GM12891 (cell line): Measurements from ENCODE around the gene R3HDM2.
"Not testable (repeated sequence)": the region's sequence is repeated elsewhere in the genome, so short reads cannot be mapped to it uniquely, and the experiment has no call there.

Experiments used
- DNase-seq: peaks from one replicate; pipeline ENCODE4 v3.0.0; 2011; ENCODE audit warnings: low spot score; ENCODE audit not compliant: insufficient read length
- FAIRE-seq: peaks from 2 replicates; lab custom pipeline; 2011; peaks lifted over from hg19 to GRCh38; lab: Jason Lieb, UNC
- PAX5 ChIP-seq: IDR thresholded peaks from 2 replicates; pipeline ENCODE4 v1.6.1; 2011; ENCODE audit warnings: low read length, moderate library complexity, mild to moderate bottlenecking; ENCODE audit not compliant: insufficient read depth, severe bottlenecking
- POLR2A ChIP-seq: IDR thresholded peaks from 2 replicates; pipeline ENCODE4 v1.6.1; 2011; ENCODE audit warnings: low read depth, low read length, control low read depth
- POLR2AphosphoS5 ChIP-seq: IDR thresholded peaks from 2 replicates; pipeline ENCODE4 v1.6.1; 2011; ENCODE audit warnings: low read depth, low read length, control low read depth
- POU2F2 ChIP-seq: IDR thresholded peaks from 2 replicates; pipeline ENCODE4 v1.6.1; 2011; ENCODE audit warnings: low read depth, mild to moderate bottlenecking, control low read depth, low read length, moderate library complexity
- SPI1 ChIP-seq: IDR thresholded peaks from 2 replicates; pipeline ENCODE4 v1.6.1; 2011; ENCODE audit warnings: low read depth, low read length, control low read depth
- TAF1 ChIP-seq: IDR thresholded peaks from 2 replicates; pipeline ENCODE4 v1.6.1; 2011; ENCODE audit warnings: low read depth, low read length, control low read depth

R3HDM2 gene

GRCh38 chr12:57300961-57301584 is 129.8 kb downstream of the R3HDM2 start:
- DNase-seq (no peak), FAIRE-seq (no peak)
- TF ChIP-seq PAX5: no peak
- TF ChIP-seq SPI1: no peak
- no peak for TF ChIP-seq TAF1
- TF ChIP-seq POLR2AphosphoS5: no peak
- no peak for TF ChIP-seq POU2F2
- no peak for TF ChIP-seq POLR2A

GRCh38 chr12:57299514-57300016 is 131.3 kb downstream of the R3HDM2 start:
- FAIRE-seq (no peak), DNase-seq (no peak)
- no peak for TF ChIP-seq SPI1
- no peak for TF ChIP-seq PAX5
- TF ChIP-seq POLR2A: no peak
- no peak for TF ChIP-seq TAF1
- no peak for TF ChIP-seq POLR2AphosphoS5

- no peak for DNase-seq
- TF ChIP-seq POLR2AphosphoS5: no peak
- TF ChIP-seq POLR2A: no peak
- no peak for TF ChIP-seq POU2F2
- no peak for TF ChIP-seq TAF1
- no peak for TF ChIP-seq PAX5
- no peak for TF ChIP-seq SPI1
- no peak for FAIRE-seq
These were observed 134.6 kb downstream of the R3HDM2 start for GRCh38 chr12:57296291-57296690.

GRCh38 chr12:57282073-57282472 is 148.8 kb downstream of the R3HDM2 start:
- not testable (repeated sequence) for FAIRE-seq, DNase-seq

- DNase-seq (peak; percentile 54), FAIRE-seq (peak; percentile 99)
- TF ChIP-seq POLR2AphosphoS5 (peak; percentile 33; the same call in 1 of the 2 replicates), POLR2A (no peak), PAX5 (no peak), SPI1 (no peak), TAF1 (0 out of 2 replicates have a peak, but pooled peaks have one; percentile 42), POU2F2 (peak; percentile 54)
These were observed 150.4 kb downstream of the R3HDM2 start for GRCh38 chr12:57280211-57281062.

- FAIRE-seq: peak; percentile 13
- TF ChIP-seq POLR2AphosphoS5 (no peak), SPI1 (no peak)
- DNase-seq: no peak
These were observed 152.1 kb downstream of the R3HDM2 start for GRCh38 chr12:57278465-57279381.

GRCh38 chr12:57276935-57277563 is 153.8 kb downstream of the R3HDM2 start:
- DNase-seq: no peak
- FAIRE-seq: no peak
- TF ChIP-seq POLR2AphosphoS5: no peak
- TF ChIP-seq POLR2A: no peak
- no peak for TF ChIP-seq TAF1
- no peak for TF ChIP-seq POU2F2
- no peak for TF ChIP-seq PAX5
- TF ChIP-seq SPI1: no peak

- not testable (repeated sequence) for FAIRE-seq, DNase-seq
These were observed 154.6 kb downstream of the R3HDM2 start for GRCh38 chr12:57276233-57276632.

- no peak for TF ChIP-seq PAX5
- no peak for TF ChIP-seq POU2F2
- FAIRE-seq (no peak), DNase-seq (no peak)
These were observed 157.3 kb downstream of the R3HDM2 start for GRCh38 chr12:57273516-57273915.
